ENCODE measurements around the gene NENF.
"Not testable (repeated sequence)": the region's sequence is repeated elsewhere in the genome, so short reads cannot be mapped to it uniquely, and the experiment has no call there.

The NENF gene

GRCh38 chr1:212460376-212460775, 27.7 kb downstream of the NENF start:
- no peak for DNase-seq (ENCODE audit: low read depth in 2 of 2)

GRCh38 chr1:212461916-212462660, 29.4 kb downstream of the NENF start:
- DNase-seq (ENCODE audit: low read depth in 2 of 2) = no peak

- no peak for DNase-seq (ENCODE audit: low read depth in 2 of 2)
Measured at GRCh38 chr1:212463565-212464285, 31.0 kb downstream of the NENF start.

- DNase-seq (ENCODE audit: low read depth in 2 of 2) = no peak
Measured at GRCh38 chr1:212465311-212465710, 32.6 kb downstream of the NENF start.

GRCh38 chr1:212466437-212466836, 33.7 kb downstream of the NENF start:
- no peak for DNase-seq (ENCODE audit: low read depth in 2 of 2)

- no peak for DNase-seq (ENCODE audit: low read depth in 2 of 2)
Measured at GRCh38 chr1:212466898-212467650, 34.4 kb downstream of the NENF start.

- DNase-seq (ENCODE audit: low read depth in 2 of 2) = no peak
Measured at GRCh38 chr1:212467843-212468482, 35.2 kb downstream of the NENF start.

- no peak for DNase-seq (ENCODE audit: low read depth in 2 of 2)
Measured at GRCh38 chr1:212470059-212470458, 37.3 kb downstream of the NENF start.

GRCh38 chr1:212471286-212471685, 38.6 kb downstream of the NENF start:
- DNase-seq (ENCODE audit: low read depth in 2 of 2) = no peak

- no peak for DNase-seq (ENCODE audit: low read depth in 2 of 2)
Measured at GRCh38 chr1:212471891-212472675, 39.4 kb downstream of the NENF start.

GRCh38 chr1:212473729-212474128, 41.0 kb downstream of the NENF start:
- no peak for DNase-seq (ENCODE audit: low read depth in 2 of 2)

GRCh38 chr1:212475151-212475550, 42.4 kb downstream of the NENF start:
- DNase-seq (ENCODE audit: low read depth in 2 of 2) = no peak

GRCh38 chr1:212475831-212476230, 43.1 kb downstream of the NENF start:
- DNase-seq (ENCODE audit: low read depth in 2 of 2) = not testable (repeated sequence)

- DNase-seq (ENCODE audit: low read depth in 2 of 2) = peak; percentile 54 to 76
Measured at GRCh38 chr1:212477014-212477679, 44.4 kb downstream of the NENF start.

GRCh38 chr1:212477680-212478466, 45.2 kb downstream of the NENF start:
- DNase-seq (ENCODE audit: low read depth in 2 of 2) = no peak

GRCh38 chr1:212478467-212479025, 45.8 kb downstream of the NENF start:
- no peak for DNase-seq (ENCODE audit: low read depth in 2 of 2)

- DNase-seq (ENCODE audit: low read depth in 2 of 2) = no peak
Measured at GRCh38 chr1:212479188-212479587, 46.5 kb downstream of the NENF start.

- not testable (repeated sequence) for DNase-seq (ENCODE audit: low read depth in 2 of 2)
Measured at GRCh38 chr1:212480711-212481437, 48.2 kb downstream of the NENF start.

- DNase-seq (ENCODE audit: low read depth in 2 of 2) = no peak
Measured at GRCh38 chr1:212481438-212481767, 48.7 kb downstream of the NENF start.
